A549 (cell line): Measurements from ENCODE around the gene WEE2. TPM values are rescaled to one million over a fixed set of nuclear protein-coding genes. Genes with fewer than 3 reads are reported as not detected.

Experiments used
- ATAC-seq, 2 experiments: fragments of 200-7000 bp in 1 of 2; fragments of >200 bp in 1 of 2; cut with Nextera tagmentation in 1 of 2; cut with Tn5 transposase in 1 of 2; 3 replicates each; pipeline versions ENCODE4 v1.8.0 to v1.9.1; 2018 to 2020; ENCODE audit warnings: mild to moderate bottlenecking in 1 of 2, moderate library complexity in 1 of 2
- CTCF ChIA-PET: fragments of 300-600 bp; sonication (Branson Sonifier 250); formaldehyde crosslinking; extraction: SDS; loops from one replicate; lab custom pipeline; 2021; ENCODE audit warnings: antibody characterized with exemption, inconsistent platforms; lab: Yijun Ruan, JAX
- POLR2A ChIA-PET: fragments of 350-600 bp; formaldehyde crosslinking; extraction: SDS; loops from one replicate; lab custom pipeline; 2021; ENCODE audit warnings: antibody characterized with exemption, inconsistent platforms; lab: Yijun Ruan, JAX
- DNase-seq, 2 experiments: peaks; one replicate each; pipeline versions ENCODE4 v3.0.0 to v3.0.0-alpha.2; 2011 to 2016; ENCODE audit warnings: low read depth in 1 of 2, low spot score in 1 of 2
- FAIRE-seq: peaks from 2 replicates; lab custom pipeline; 2011; peaks lifted over from hg19 to GRCh38; lab: Jason Lieb, UNC
- H3K27ac ChIP-seq, 2 experiments: fragments of >200 bp; sonication (Bioruptor Twin); formaldehyde crosslinking; 3 replicates each; pipeline ENCODE4 v1.5.1; 2016 to 2017
- H3K4me1 ChIP-seq: fragments of >200 bp; sonication (Bioruptor Twin); formaldehyde crosslinking; 3 replicates; pipeline ENCODE4 v1.6.1; 2016
- H3K4me2 ChIP-seq: fragments of >200 bp; sonication (Bioruptor Twin); formaldehyde crosslinking; 3 replicates; pipeline ENCODE4 v1.6.1; 2016
- H3K4me3 ChIP-seq: fragments of >200 bp; sonication (Bioruptor Twin); formaldehyde crosslinking; 3 replicates; pipeline ENCODE4 v1.5.1; 2016
- H3K9me3 ChIP-seq: fragments of >200 bp; sonication (Bioruptor Twin); formaldehyde crosslinking; 3 replicates; pipeline ENCODE4 v1.6.1; 2016
- BCL3 ChIP-seq: fragments of >200 bp; sonication (Bioruptor Twin); formaldehyde crosslinking; IDR thresholded peaks from 3 replicates; pipeline ENCODE4 v1.6.1; 2016
- BHLHE40 ChIP-seq: IDR thresholded peaks from 2 replicates; pipeline ENCODE4 v1.6.1; 2012; ENCODE audit warnings: low read depth, low read length, inconsistent platforms
- CEBPB ChIP-seq, 2 experiments: fragments of >200 bp in 1 of 2; sonication (Bioruptor Twin) in 1 of 2; formaldehyde crosslinking in 1 of 2; IDR thresholded peaks; 2 replicates each; pipeline ENCODE4 v1.6.1; 2012 to 2016
- CHD4 ChIP-seq: fragments of 200-600 bp; sonication (generic); IDR thresholded peaks from 2 replicates; pipeline ENCODE4 v1.6.1; 2016; ENCODE audit warnings: antibody characterized with exemption, mild to moderate bottlenecking, borderline replicate concordance
- CTCF ChIP-seq: fragments of >200 bp; sonication (Bioruptor Twin); formaldehyde crosslinking; IDR thresholded peaks from 3 replicates; pipeline ENCODE4 v1.5.1; 2016
- ELK1 ChIP-seq: fragments of 150-350 bp; IDR thresholded peaks from 2 replicates; pipeline ENCODE4 v1.6.1; 2014; ENCODE audit warnings: low read depth, mild to moderate bottlenecking, low read length
- FOXS1 ChIP-seq: fragments of 250-450 bp; sonication (Bioruptor Pico); IDR thresholded peaks from 2 replicates; pipeline ENCODE4 v1.5.0; 2020; ENCODE audit warnings: mild to moderate bottlenecking, moderate library complexity
- GATA3 ChIP-seq: IDR thresholded peaks from 2 replicates; pipeline ENCODE4 v1.6.1; 2012; ENCODE audit warnings: borderline replicate concordance
- HES2 ChIP-seq: fragments of >200 bp; sonication (Bioruptor Twin); formaldehyde crosslinking; IDR thresholded peaks from 2 replicates; pipeline ENCODE4 v1.6.1; 2016
- HEYL ChIP-seq: fragments of 250-450 bp; sonication (Bioruptor Pico); IDR thresholded peaks from 2 replicates; pipeline ENCODE4 v1.8.0; 2021; ENCODE audit warnings: mild to moderate bottlenecking, moderate library complexity
- HOXA7 ChIP-seq: fragments of 250-450 bp; sonication (Bioruptor Pico); IDR thresholded peaks from 2 replicates; pipeline ENCODE4 v1.5.0; 2020; ENCODE audit warnings: mild to moderate bottlenecking, moderate library complexity
- HOXB5 ChIP-seq: fragments of 250-450 bp; sonication (Bioruptor Pico); IDR thresholded peaks from 2 replicates; pipeline ENCODE4 v1.5.0; 2020; ENCODE audit warnings: mild to moderate bottlenecking, moderate library complexity
- JUN ChIP-seq, 2 experiments: fragments of >200 bp; sonication (Bioruptor Twin); formaldehyde crosslinking; IDR thresholded peaks; 2 replicates in 1 of 2; 3 replicates in 1 of 2; pipeline ENCODE4 v1.6.1; 2016 to 2017
- NFE2L2 ChIP-seq: fragments of 150-350 bp; conservative IDR thresholded peaks from 2 replicates; pipeline ENCODE4 v1.6.1; 2014; ENCODE audit warnings: low read length
- RAD21 ChIP-seq, 2 experiments: fragments of >200 bp in 1 of 2; sonication (Bioruptor Twin) in 1 of 2; formaldehyde crosslinking in 1 of 2; IDR thresholded peaks in 1 of 2; conservative IDR thresholded peaks in 1 of 2; 2 replicates in 1 of 2; 3 replicates in 1 of 2; pipeline ENCODE4 v1.6.1; 2012 to 2018; ENCODE audit warnings: inconsistent platforms in 1 of 2
- RARB ChIP-seq: fragments of 250-450 bp; sonication (Bioruptor Pico); IDR thresholded peaks from 2 replicates; pipeline ENCODE4 v1.8.0; 2021; ENCODE audit warnings: mild to moderate bottlenecking, moderate library complexity
- RFX5 ChIP-seq: fragments of 450-650 bp; IDR thresholded peaks from 2 replicates; pipeline ENCODE4 v1.7.1; 2014; ENCODE audit warnings: antibody characterized with exemption, mild to moderate bottlenecking, moderate library complexity
- RNF2 ChIP-seq: fragments of 200-600 bp; sonication (generic); IDR thresholded peaks from 2 replicates; pipeline ENCODE4 v1.6.1; 2016; ENCODE audit warnings: low read depth, mild to moderate bottlenecking, antibody characterized with exemption, moderate library complexity, borderline replicate concordance
- SMC3 ChIP-seq: fragments of >200 bp; sonication (Bioruptor Twin); formaldehyde crosslinking; IDR thresholded peaks from 3 replicates; pipeline ENCODE4 v1.6.1; 2018; ENCODE audit warnings: inconsistent platforms
- TFCP2L1 ChIP-seq: fragments of 250-450 bp; sonication (Bioruptor Pico); IDR thresholded peaks from 2 replicates; pipeline ENCODE4 v1.5.0; 2021; ENCODE audit warnings: mild to moderate bottlenecking
- ZC3H11A ChIP-seq: fragments of 450-650 bp; IDR thresholded peaks from 2 replicates; pipeline ENCODE4 v1.6.1; 2014; ENCODE audit warnings: antibody characterized with exemption, mild to moderate bottlenecking
- WGBS: methylation state at CpG from one replicate; pipeline ENCODE4 v1.1.6; 2017; ENCODE audit errors: missing lambda C conversion rate; 5-methylcytosine and 5-hydroxymethylcytosine counted together
- polyA plus RNA-seq, 4 experiments: library from polyadenylated mRNA; depleted of rRNA in 3 of 4; stranded (reverse); fragments of >200 nt; fragmentation: RNase III in 1 of 4; extraction: RNeasy Plus Mini Kit Qiagen cat#74134 plus additional on column Dnase treatment in 1 of 4; gene quantifications; 2 replicates in 3 of 4; 3 replicates in 1 of 4; pipeline ENCODE4 v1.2.3, GENCODE V29; 2011 to 2017

WEE2 gene
- polyA plus RNA-seq, 2 of the 4 experiments (the other 2 are of a cell fraction) = not detected

GRCh38 chr7:141674171-141674671 lies 33.9 kb upstream of the WEE2 start:
- CTCF ChIA-PET = interaction anchor here (0.9 kb wide), 1 partner anchor 64 kb away, joined by 3 read pairs; the partner anchor contains the start of gene SSBP1
- POLR2A ChIA-PET = no interaction called here
- DNase-seq = peak in 1 of 2 experiments; percentile 60
- TF ChIP-seq HOXA7 (CRISPR knock-in tag) = no peak
- no peak for TF ChIP-seq BHLHE40
- TF ChIP-seq HOXB5 (CRISPR knock-in tag) = no peak
- no peak for TF ChIP-seq ZC3H11A
- TF ChIP-seq TFCP2L1 (CRISPR knock-in tag) = no peak
- no peak for TF ChIP-seq CHD4
- TF ChIP-seq JUN (IDR thresholded peaks at IDR 0.05) = no peak
- no peak for TF ChIP-seq RAD21 (conservative IDR thresholded peaks at IDR 0.05 in 1 of 2, IDR thresholded peaks at IDR 0.05 in 1 of 2)
- TF ChIP-seq CEBPB (IDR thresholded peaks at IDR 0.05) = no peak
- TF ChIP-seq RARB (CRISPR knock-in tag) = no peak
- no peak for TF ChIP-seq ELK1
- no peak for TF ChIP-seq HEYL (CRISPR knock-in tag)
- TF ChIP-seq BCL3 = no peak
- no peak for TF ChIP-seq FOXS1 (CRISPR knock-in tag)
- TF ChIP-seq GATA3 = no peak
- TF ChIP-seq RNF2 = no peak
- no peak for TF ChIP-seq HES2
- TF ChIP-seq NFE2L2 = no peak
- TF ChIP-seq RFX5 = no peak
- no peaks in the 10 kb centered on the region for H3K9me3 ChIP-seq
- no peak for FAIRE-seq
- no peak overlapping the region for H3K4me3 ChIP-seq
- peak overlapping the region; percentile 6; the same call in 2 of the 3 replicates for H3K4me2 ChIP-seq
- H3K27ac ChIP-seq = peak overlapping the region; percentile 6 to 58; a peak in 3 of 6 replicates
- peak; percentile 61 to 65 for ATAC-seq
- 80% methylated on average over 5 of the region's 5 CpGs for WGBS
- H3K4me1 ChIP-seq = peaks cover 17% of the 10 kb centered on the region; the same call in 2 of the 3 replicates

- POLR2A ChIA-PET = no interaction called here
- peak overlapping the region; percentile 6; the same call in 1 of the 3 replicates for H3K4me2 ChIP-seq
- peak overlapping the region in 1 of 2 experiments; percentile 58; a peak in 2 of 6 replicates for H3K27ac ChIP-seq
- FAIRE-seq (no peak), DNase-seq (no peak), ATAC-seq (peak in 1 of 2 experiments; percentile 60; a peak in 3 of 6 replicates)
- WGBS = 78% methylated on average over 4 of the region's 4 CpGs
- no peak overlapping the region for H3K4me3 ChIP-seq
- no peaks in the 10 kb centered on the region for H3K9me3 ChIP-seq
- TF ChIP-seq SMC3 (0 out of 3 replicates have a peak, but pooled peaks have one; percentile 8), HES2 (no peak), RAD21 (conservative IDR thresholded peaks at IDR 0.05 in 1 of 2, IDR thresholded peaks at IDR 0.05 in 1 of 2) (0 out of 5 replicates have a peak, but pooled peaks of 1 of the 2 experiments have one; percentile 18), CTCF (peak; percentile 17; the same call in 2 of the 3 replicates)
- CTCF ChIA-PET = interaction anchor here (0.9 to 1.5 kb wide), 3 partner anchors 13 to 63 kb away, joined by 3 to 4 read pairs (median 3); partner anchors contain the start of gene SSBP1
- H3K4me1 ChIP-seq = peaks cover 17% of the 10 kb centered on the region; the same call in 2 of the 3 replicates
Observed at GRCh38 chr7:141674702-141675101, 33.5 kb upstream of the WEE2 start.
